ENCODE data around the gene IQGAP3.

The IQGAP3 gene

DNA sequence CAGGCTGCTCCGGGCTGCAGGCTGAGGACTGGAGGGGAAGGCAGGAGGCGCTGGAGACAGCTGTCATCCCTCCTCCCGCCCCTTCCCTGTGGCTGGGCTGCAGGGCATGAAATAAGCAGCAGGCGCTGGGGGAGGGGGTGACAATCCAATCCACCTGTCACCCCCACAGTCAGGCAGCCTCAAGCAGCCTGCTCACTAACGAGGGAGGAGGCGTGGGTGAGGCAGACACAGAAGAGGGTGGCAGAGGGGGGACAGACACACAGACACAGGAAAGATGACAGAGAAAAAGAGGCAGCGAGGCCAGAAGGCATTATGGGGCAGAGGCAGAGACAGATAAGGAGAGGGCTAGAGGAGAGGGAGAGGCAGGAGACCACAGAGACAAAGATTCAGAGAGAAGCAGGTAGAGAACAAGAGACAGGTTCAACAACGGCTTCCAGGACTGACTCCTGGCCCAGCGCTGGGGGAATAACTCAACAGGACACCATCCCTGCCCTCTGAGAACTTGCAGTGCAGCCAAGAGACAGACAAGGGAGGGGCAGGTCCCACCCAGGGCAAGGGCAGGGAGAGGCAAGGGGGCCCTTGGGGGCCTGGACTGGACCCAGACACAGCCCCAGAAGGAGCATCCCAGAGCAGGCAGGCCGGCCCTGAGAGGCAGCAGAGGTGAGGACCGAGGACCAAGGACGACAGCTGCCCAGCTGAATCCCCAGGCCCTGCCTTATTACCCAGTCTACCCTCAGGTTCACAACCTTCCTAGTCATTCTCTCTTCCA lies 83.0 kb downstream of the IQGAP3 start:
- TF ChIP-seq, protein P1, sequence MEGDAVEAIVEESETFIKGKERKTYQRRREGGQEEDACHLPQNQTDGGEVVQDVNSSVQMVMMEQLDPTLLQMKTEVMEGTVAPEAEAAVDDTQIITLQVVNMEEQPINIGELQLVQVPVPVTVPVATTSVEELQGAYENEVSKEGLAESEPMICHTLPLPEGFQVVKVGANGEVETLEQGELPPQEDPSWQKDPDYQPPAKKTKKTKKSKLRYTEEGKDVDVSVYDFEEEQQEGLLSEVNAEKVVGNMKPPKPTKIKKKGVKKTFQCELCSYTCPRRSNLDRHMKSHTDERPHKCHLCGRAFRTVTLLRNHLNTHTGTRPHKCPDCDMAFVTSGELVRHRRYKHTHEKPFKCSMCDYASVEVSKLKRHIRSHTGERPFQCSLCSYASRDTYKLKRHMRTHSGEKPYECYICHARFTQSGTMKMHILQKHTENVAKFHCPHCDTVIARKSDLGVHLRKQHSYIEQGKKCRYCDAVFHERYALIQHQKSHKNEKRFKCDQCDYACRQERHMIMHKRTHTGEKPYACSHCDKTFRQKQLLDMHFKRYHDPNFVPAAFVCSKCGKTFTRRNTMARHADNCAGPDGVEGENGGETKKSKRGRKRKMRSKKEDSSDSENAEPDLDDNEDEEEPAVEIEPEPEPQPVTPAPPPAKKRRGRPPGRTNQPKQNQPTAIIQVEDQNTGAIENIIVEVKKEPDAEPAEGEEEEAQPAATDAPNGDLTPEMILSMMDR (IDR thresholded peaks at IDR 0.05; ENCODE audit: extremely low read depth, insufficient read depth, missing control alignments) = peak; percentile 28
- in situ Hi-C loops (cut with MboI; ENCODE audit: low pct_unique_long_range_greater_than_20kb, low sequenced_read_pairs, unreplicated experiment) = no loop called here
- no peak for DNase-seq (ENCODE audit: low spot score)

DNA sequence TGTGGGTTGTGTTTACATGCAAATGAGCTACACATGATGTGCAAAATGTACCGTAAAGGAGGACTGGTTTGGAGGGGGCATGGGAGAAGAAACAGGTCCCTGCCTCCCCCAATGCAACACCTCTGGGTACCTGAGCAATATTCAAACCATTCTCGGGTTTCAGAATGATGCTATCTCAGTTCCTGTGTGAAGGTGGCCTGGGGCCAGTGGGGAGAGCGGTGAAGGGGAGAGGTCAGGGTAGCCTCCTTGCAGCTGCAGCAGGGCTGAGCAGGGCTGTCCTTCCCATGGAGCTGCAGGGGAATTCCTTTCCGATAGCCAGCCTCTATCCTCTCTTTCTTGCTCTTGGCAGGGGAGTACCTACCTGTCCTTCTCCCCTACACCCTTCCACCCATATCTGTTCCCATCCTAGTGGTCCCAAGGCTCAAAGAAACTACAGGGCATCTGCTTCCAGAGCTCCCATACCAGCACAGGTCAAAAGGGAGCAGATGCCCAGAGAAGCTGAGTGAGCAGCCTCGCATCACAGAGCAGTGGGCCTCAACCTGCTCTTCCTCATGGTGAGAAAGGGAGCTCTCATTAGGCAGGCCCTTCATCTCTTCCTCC lies 83.7 kb downstream of the IQGAP3 start:
- TF ChIP-seq, protein P1 (IDR thresholded peaks at IDR 0.05; ENCODE audit: extremely low read depth, insufficient read depth, missing control alignments) = no peak
- in situ Hi-C loops (cut with MboI; ENCODE audit: low pct_unique_long_range_greater_than_20kb, low sequenced_read_pairs, unreplicated experiment) = no loop called here
- DNase-seq (ENCODE audit: low spot score) = peak; percentile 79

DNA sequence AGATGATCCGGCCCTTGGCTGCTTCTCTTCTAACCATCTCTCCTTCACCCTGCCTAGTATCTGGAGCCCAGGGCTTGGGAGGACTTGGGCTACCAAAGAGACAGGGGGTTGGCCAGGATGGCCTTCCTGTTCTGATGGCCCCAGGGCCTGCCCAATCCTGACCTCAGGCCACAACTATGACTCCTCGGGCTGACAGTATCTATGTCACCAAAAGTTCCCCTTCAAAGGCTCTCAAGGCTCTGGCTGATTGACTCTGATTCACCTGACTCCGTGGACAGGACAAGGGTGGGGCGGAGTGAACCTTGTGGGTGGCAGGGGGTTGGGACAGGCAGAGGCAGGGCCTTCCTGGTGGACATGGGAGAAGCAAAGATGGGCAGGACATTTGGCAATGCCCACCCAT lies 84.5 kb downstream of the IQGAP3 start:
- TF ChIP-seq, protein P1 (IDR thresholded peaks at IDR 0.05; ENCODE audit: extremely low read depth, insufficient read depth, missing control alignments) = no peak
- in situ Hi-C loops (cut with MboI; ENCODE audit: low pct_unique_long_range_greater_than_20kb, low sequenced_read_pairs, unreplicated experiment) = no loop called here
- DNase-seq (ENCODE audit: low spot score) = peak; percentile 70

DNA sequence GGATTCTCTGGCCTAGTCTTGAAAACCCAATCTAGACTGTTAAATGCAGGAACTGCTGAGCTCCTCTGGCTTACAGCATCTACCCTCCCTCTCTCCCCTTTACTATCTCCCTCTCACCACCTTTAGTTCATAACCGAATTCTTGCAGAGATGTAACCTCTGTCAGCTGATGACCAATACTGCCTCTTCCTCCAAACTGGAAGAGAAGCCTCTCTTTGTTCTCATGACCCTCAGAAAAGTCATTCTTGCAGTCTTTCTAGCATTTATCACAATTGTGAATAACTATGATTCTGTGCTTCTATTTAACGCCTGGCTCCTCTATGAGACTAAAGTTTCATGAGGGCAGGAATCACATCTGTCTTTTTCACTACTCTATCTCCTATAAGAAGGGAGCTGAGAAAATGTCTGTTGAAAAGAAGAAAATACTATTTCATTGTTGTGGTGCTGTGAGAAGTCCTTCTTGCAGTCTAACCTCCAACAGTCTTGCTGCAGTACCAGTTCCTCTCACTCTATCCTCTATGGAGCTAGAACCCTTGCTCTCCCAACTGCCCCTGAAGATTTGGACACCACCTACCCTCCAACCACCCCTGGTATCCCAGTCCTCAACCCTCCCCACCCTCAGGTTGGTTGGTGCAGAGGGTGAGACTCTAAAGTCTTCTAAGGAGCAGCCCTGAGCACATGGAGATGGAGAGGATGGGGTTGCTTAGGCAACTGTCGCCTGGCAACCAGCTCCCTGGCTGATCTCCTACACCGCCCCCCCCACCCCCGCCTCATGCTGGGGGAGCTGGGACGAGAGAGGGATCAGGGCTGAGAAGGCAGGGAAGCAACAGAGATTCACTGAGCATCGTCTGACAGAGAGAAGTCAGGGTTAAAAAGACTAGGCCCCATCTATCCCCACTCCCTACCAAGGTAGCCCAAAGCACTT lies 85.7 kb downstream of the IQGAP3 start:
- TF ChIP-seq, protein P1 (IDR thresholded peaks at IDR 0.05; ENCODE audit: extremely low read depth, insufficient read depth, missing control alignments) = no peak
- no peak for DNase-seq (ENCODE audit: low spot score)
- in situ Hi-C loops (cut with MboI; ENCODE audit: low pct_unique_long_range_greater_than_20kb, low sequenced_read_pairs, unreplicated experiment) = no loop called here

DNA sequence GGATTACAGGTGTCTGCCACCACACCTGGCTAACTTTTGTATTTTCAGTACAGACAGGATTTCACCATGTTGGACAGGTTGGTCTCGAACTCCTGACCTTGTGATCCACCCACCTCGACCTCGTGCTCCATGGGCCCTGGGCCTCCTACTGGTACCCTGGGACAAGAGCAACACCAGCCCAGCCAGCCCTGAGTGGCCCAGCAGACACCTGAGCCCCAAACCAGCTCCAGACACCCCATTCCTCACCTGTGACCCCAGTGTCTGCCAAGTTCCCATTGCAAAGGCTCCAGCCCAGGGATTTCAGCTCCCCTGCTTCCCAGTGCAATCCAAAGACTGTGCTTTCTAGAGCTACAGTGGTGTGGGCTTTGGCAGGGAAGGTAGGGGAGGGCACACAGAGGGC lies 86.4 kb downstream of the IQGAP3 start:
- TF ChIP-seq, protein P1 (IDR thresholded peaks at IDR 0.05; ENCODE audit: extremely low read depth, insufficient read depth, missing control alignments) = no peak
- in situ Hi-C loops (cut with MboI; ENCODE audit: low pct_unique_long_range_greater_than_20kb, low sequenced_read_pairs, unreplicated experiment) = no loop called here
- no peak for DNase-seq (ENCODE audit: low spot score)

DNA sequence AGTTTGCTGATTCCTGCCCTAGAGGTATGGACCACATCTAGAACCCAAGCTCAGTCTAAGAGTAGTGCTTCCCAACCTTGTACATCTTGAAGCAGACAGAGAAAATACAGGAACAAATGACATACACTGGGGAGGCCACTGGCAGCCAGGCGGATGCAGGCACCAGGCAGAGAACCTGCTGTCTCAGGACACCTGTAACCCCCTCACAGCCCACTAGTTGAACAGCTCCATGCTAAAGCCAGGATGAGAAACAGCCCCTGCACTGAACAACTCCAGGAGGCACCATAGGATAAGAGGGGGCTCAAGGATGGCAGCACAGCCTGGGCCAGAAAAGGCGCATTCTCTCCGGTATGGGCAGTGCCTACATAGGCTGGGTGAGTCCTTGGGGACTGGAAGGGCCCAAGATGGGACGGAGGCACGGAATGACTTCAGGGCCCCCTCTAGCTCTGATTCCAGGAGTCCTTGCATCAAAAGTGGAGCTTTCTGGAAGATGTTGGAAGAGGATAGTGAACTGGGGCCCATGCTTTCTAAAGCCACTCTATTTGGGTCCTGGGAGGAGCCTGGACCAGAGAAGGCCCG lies 87.8 kb downstream of the IQGAP3 start:
- no peak for DNase-seq (ENCODE audit: low spot score)
- in situ Hi-C loops (cut with MboI; ENCODE audit: low pct_unique_long_range_greater_than_20kb, low sequenced_read_pairs, unreplicated experiment) = no loop called here
- TF ChIP-seq, protein P1 (IDR thresholded peaks at IDR 0.05; ENCODE audit: extremely low read depth, insufficient read depth, missing control alignments) = no peak

Measured in GM13977 (cell line).